Cardiac muscle cell (in vitro differentiated cells and primary cell): ENCODE measurements around the gene MRC2. TPM values are rescaled to one million over a fixed set of nuclear protein-coding genes. Genes with fewer than 3 reads are reported as not detected.

Source experiments
- DNase-seq, 2 donors: peaks; one replicate each; pipeline versions ENCODE4 v3.0.0 to v3.0.0-alpha.2; 2010 to 2017; ENCODE audit warnings: low read depth in 1 of 2, low spot score in 1 of 2
- H3K27ac ChIP-seq: fragments of 200-600 bp; sonication (generic); 2 replicates; pipeline ENCODE4 v1.5.1; 2016
- H3K27me3 ChIP-seq: fragments of 200-600 bp; sonication (generic); 2 replicates; pipeline ENCODE4 v1.6.0; 2016; ENCODE audit warnings: control low read depth
- H3K36me3 ChIP-seq: fragments of 200-600 bp; sonication (generic); 2 replicates; pipeline ENCODE4 v1.5.1; 2016; ENCODE audit warnings: control low read depth
- H3K4me1 ChIP-seq: fragments of 200-600 bp; sonication (generic); 2 replicates; pipeline ENCODE4 v1.8.1; 2017; ENCODE audit warnings: low read depth, mild to moderate bottlenecking, mixed run types
- H3K4me3 ChIP-seq: fragments of 200-600 bp; sonication (generic); 2 replicates; pipeline ENCODE4 v1.5.1; 2016; ENCODE audit warnings: mild to moderate bottlenecking
- H3K9me3 ChIP-seq: fragments of 200-600 bp; sonication (generic); 2 replicates; pipeline ENCODE4 v1.5.1; 2017; ENCODE audit warnings: low read depth, mild to moderate bottlenecking, control low read depth
- CTCF ChIP-seq: IDR thresholded peaks from 2 replicates; pipeline ENCODE4 v1.5.1; 2012; ENCODE audit warnings: low read depth, mild to moderate bottlenecking, low read length
- polyA plus RNA-seq: library from polyadenylated mRNA; unstranded; fragments of >200 nt; fragmentation: Nextera tagmentation; extraction: Ambion mirVana; gene quantifications from 2 replicates; pipeline ENCODE4 v1.2.1, GENCODE V29; 2016
- total RNA-seq: library from RNA; depleted of rRNA; stranded (reverse); fragments of >200 nt; gene quantifications from 2 replicates; pipeline ENCODE4 v1.2.3, GENCODE V29; 2016

MRC2 gene
- total and polyA plus RNA-seq, 2 experiments from 2014 or later, result 53.1 to 136 TPM

GRCh38 chr17:62614142-62614541 is 13.3 kb upstream of the MRC2 start:
- TF ChIP-seq CTCF, result no peak
- Histone ChIP-seq H3K27me3 (no peaks in the 10 kb centered on the region), H3K4me1 (peaks cover 40% of the 10 kb centered on the region), H3K27ac (peak overlapping the region; percentile 58), H3K36me3 (peaks cover 27% of the 10 kb centered on the region), H3K4me3 (no peak overlapping the region), H3K9me3 (no peaks in the 10 kb centered on the region)
- DNase-seq, result peak; percentile 72 to 87

GRCh38 chr17:62615503-62615902 is 12.0 kb upstream of the MRC2 start:
- Histone ChIP-seq H3K27ac (peak overlapping the region; percentile 58), H3K4me3 (no peak overlapping the region), H3K4me1 (peaks cover 40% of the 10 kb centered on the region)

GRCh38 chr17:62616993-62617893 is 10.2 kb upstream of the MRC2 start:
- no peak overlapping the region for H3K4me3 ChIP-seq
- H3K36me3 ChIP-seq, result peaks cover under 1% of the 10 kb centered on the region
- no peaks in the 10 kb centered on the region for H3K27me3 ChIP-seq
- peaks cover 40% of the 10 kb centered on the region for H3K4me1 ChIP-seq
- H3K9me3 ChIP-seq, result no peaks in the 10 kb centered on the region
- no peak for TF ChIP-seq CTCF
- peak overlapping the region; percentile 61 for H3K27ac ChIP-seq
- peak in 1 of 2 donors; percentile 73 for DNase-seq

More at GRCh38 chr17:62615503-62615902, 12.0 kb upstream of the MRC2 start:
- TF ChIP-seq CTCF, result no peak
- Histone ChIP-seq H3K36me3 (peaks cover 13% of the 10 kb centered on the region), H3K27me3 (no peaks in the 10 kb centered on the region), H3K9me3 (no peaks in the 10 kb centered on the region)
- DNase-seq, result no peak

GRCh38 chr17:62617894-62618472 is 9.5 kb upstream of the MRC2 start:
- no peaks in the 10 kb centered on the region for H3K9me3 ChIP-seq
- H3K27ac ChIP-seq, result peak overlapping the region; percentile 61
- H3K4me3 ChIP-seq, result no peak overlapping the region
- peaks cover 40% of the 10 kb centered on the region for H3K4me1 ChIP-seq
- peaks cover 2% of the 10 kb centered on the region for H3K36me3 ChIP-seq
- H3K27me3 ChIP-seq, result no peaks in the 10 kb centered on the region
- peak; percentile 52 to 53 for DNase-seq
- TF ChIP-seq CTCF, result no peak

GRCh38 chr17:62618647-62619416 is 8.6 kb upstream of the MRC2 start:
- peak overlapping the region; percentile 61 for H3K27ac ChIP-seq
- peak in 1 of 2 donors; percentile 9 for DNase-seq

More at GRCh38 chr17:62618647-62619416, 8.6 kb upstream of the MRC2 start:
- no peaks in the 10 kb centered on the region for H3K27me3 ChIP-seq
- H3K36me3 ChIP-seq, result peaks cover 4% of the 10 kb centered on the region
- no peak for TF ChIP-seq CTCF
- no peaks in the 10 kb centered on the region for H3K9me3 ChIP-seq
- H3K4me1 ChIP-seq, result peaks cover 35% of the 10 kb centered on the region
- no peak overlapping the region for H3K4me3 ChIP-seq
